Heart right ventricle (tissue), 16 donors: ENCODE data around the gene MTUS2. TPM values are rescaled to one million over a fixed set of nuclear protein-coding genes. Genes with fewer than 3 reads are reported as not detected.

Experiments
- ATAC-seq, 8 donors: fragments of 200-7000 bp; cut with Tn5 transposase; one replicate each; pipeline ENCODE4 v1.9.1; 2020; ENCODE audit warnings: mild to moderate bottlenecking in 8 of 8, moderate library complexity in 8 of 8, moderate number of reproducible peaks in 1 of 8
- DNase-seq, 2 donors: peaks; one replicate each; pipeline ENCODE4 v3.0.0-alpha.2; 2020
- H3K27ac ChIP-seq, 10 donors: fragments of 200-600 bp; sonication (generic) in 2 of 10; one replicate each; pipeline versions ENCODE4 v1.5.0 to v1.8.0; 2020 to 2022; ENCODE audit warnings: mild to moderate bottlenecking in 3 of 10
- H3K27me3 ChIP-seq, 7 donors: fragments of 200-600 bp; one replicate each; pipeline ENCODE4 v1.8.0; 2021 to 2022; ENCODE audit warnings: mild to moderate bottlenecking in 2 of 7
- H3K36me3 ChIP-seq, 9 donors: fragments of 200-600 bp; sonication (generic) in 1 of 9; one replicate each; pipeline versions ENCODE4 v1.5.0 to v1.8.0; 2020 to 2022; ENCODE audit warnings: mild to moderate bottlenecking in 2 of 9
- H3K4me1 ChIP-seq, 9 donors: fragments of 200-600 bp; sonication (generic) in 1 of 9; one replicate each; pipeline versions ENCODE4 v1.5.0 to v1.8.0; 2020 to 2022; ENCODE audit warnings: mild to moderate bottlenecking in 4 of 9
- H3K4me3 ChIP-seq, 10 donors: fragments of 200-600 bp; sonication (generic) in 2 of 10; one replicate each; pipeline versions ENCODE4 v1.5.0 to v1.8.0; 2020 to 2022; ENCODE audit warnings: mild to moderate bottlenecking in 7 of 10, moderate library complexity in 2 of 10
- H3K9me3 ChIP-seq, 11 donors: fragments of 200-600 bp in 10 of 11; sonication (generic) in 2 of 11; one replicate each; pipeline versions ENCODE4 v1.5.0 to v1.8.0; 2013 to 2022; ENCODE audit warnings: mild to moderate bottlenecking in 2 of 11, control low read depth in 1 of 11, moderate library complexity in 1 of 11
- CTCF ChIP-seq, 9 donors: fragments of 200-600 bp; sonication (generic) in 2 of 9; IDR thresholded peaks; one replicate each; pipeline versions ENCODE4 v1.5.0 to v1.8.0; 2021 to 2022; ENCODE audit warnings: antibody characterized with exemption in 9 of 9, mild to moderate bottlenecking in 5 of 9, moderate library complexity in 1 of 9
- WGBS, 2 donors: extraction: QIAGEN DNeasy Blood & Tissue Kit; methylation state at CpG; one replicate each; pipeline ENCODE4 v1.1.7; 2013; ENCODE audit warnings: inconsistent platforms in 1 of 2; 5-methylcytosine and 5-hydroxymethylcytosine counted together
- intact Hi-C, 10 donors: fragments of 100-400 bp; cut with DNase I; formaldehyde crosslinking; loops; one replicate each; pipeline versions ENCODE4 v1.11.1 to v1.14.2; 2022
- polyA plus RNA-seq, 2 donors: library from polyadenylated mRNA; stranded (reverse); fragments of 200-250 nt; gene quantifications; one replicate each; pipeline ENCODE4 v1.2.3, GENCODE V29; 2013
- total RNA-seq, 10 donors: library from RNA; stranded (reverse); fragmentation: NEBNext Ultra II Directional in 3 of 10; extraction: Animal tissue kit (Norgen Biotek cat#: 25700) in 3 of 10; gene quantifications; one replicate each; pipeline versions ENCODE4 v1.2.1 to v1.2.4, GENCODE V29; 2021 to 2023
- donor health status: Arrhythmogenic right ventricular cardiomyopathy.
- donor health status: ischemic (EF 13 %, LVEDD 7.1; RV severe dilation, severe dysfunction).
- donor health status: healthy with polysubstance abuse.
- donor health status: DM: no; HTN: yes; CAD: no.
- donor health status: DM: no; HTN: no; CAD: no.
- donor health status: ischemic (EF 25% LVEDD 6.9; RV normal size, moderate dysfunction).
- donor health status: ischemic (EF 25% LVEDD 5.7; RV mildly dilated, moderate dysfunction).
- donor health status: healthy.
- donor health status: DM: yes; HTN: yes; CAD: no.
- donor health status: Ischemic cardiomyopathy.
- donor health status: ischemic (EF 35%, LVEDD 5.7; RV mildly dilated, moderate dysfunction).
- donor health status: nonischemic (EF 11% LVEDD 7.7; RV severe dilation, severe dysfunction).
- donor health status: DM: yes; HTN: yes; CAD: no.
- donor health status: PGD.
- donor health status: ischemic (EF 29% LVEDD 5.4; RV normal size, mild dysfunction).
- donor health status: nonischemic (EF 23%, LVEDD 6.1; RV moderate dilation, normal function).

The MTUS2 gene
- total and polyA plus RNA-seq, 12 donors = 18.7 to 159 (median 65.6) TPM

GRCh38 chr13:28877408-28877807, 57.3 kb downstream of the MTUS2 start:
- Histone ChIP-seq H3K27ac (no peak overlapping the region), H3K4me1 (no peaks in the 10 kb centered on the region), H3K4me3 (no peak overlapping the region), H3K27me3 (no peaks in the 10 kb centered on the region), H3K36me3 (no peaks in the 10 kb centered on the region), H3K9me3 (peaks cover 0 to 20% (median 9%) of the 10 kb centered on the region in 11 donors)
- intact Hi-C loops = no loop called here
- no peak for DNase-seq
- ATAC-seq = no peak
- WGBS, 2 donors = 77 to 81% methylated on average over 4 of the region's 4 CpGs
- TF ChIP-seq CTCF (IDR thresholded peaks at IDR 0.05) = no peak

DNA sequence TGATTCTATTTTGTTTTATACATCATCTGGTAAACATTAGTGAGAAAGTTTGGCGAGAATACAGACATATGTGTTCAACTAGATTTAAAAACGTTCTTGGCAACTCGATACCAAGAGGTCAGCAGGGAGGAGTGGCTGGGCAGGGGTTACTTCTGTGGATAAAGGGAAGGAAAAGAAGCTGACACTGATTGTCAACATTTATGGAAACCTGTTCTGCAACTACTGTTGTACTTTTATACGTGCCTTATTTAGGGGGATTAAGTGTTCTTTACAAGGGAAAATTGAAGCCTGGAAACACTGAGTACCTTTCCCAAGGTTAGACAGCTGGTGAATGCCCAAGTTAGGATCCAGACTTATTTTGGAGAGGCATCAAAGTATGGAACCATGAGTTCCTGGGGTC, 65.0 kb downstream of the MTUS2 start:
- no peaks in the 10 kb centered on the region for H3K36me3 ChIP-seq
- peaks cover 0 to 5% (median 0%) of the 10 kb centered on the region in 7 donors for H3K27me3 ChIP-seq
- DNase-seq = no peak
- H3K4me1 ChIP-seq = no peaks in the 10 kb centered on the region
- intact Hi-C loops = no loop called here
- WGBS, 2 donors = 38 to 54% methylated on average over 4 of the region's 4 CpGs
- no peak for TF ChIP-seq CTCF (IDR thresholded peaks at IDR 0.05)
- no peak overlapping the region for H3K27ac ChIP-seq
- H3K9me3 ChIP-seq = no peaks in the 10 kb centered on the region
- no peak for ATAC-seq
- no peak overlapping the region for H3K4me3 ChIP-seq

GRCh38 chr13:28889086-28889732, 69.1 kb downstream of the MTUS2 start:
- Histone ChIP-seq H3K27ac (no peak overlapping the region), H3K4me1 (no peaks in the 10 kb centered on the region), H3K36me3 (no peaks in the 10 kb centered on the region), H3K9me3 (no peaks in the 10 kb centered on the region), H3K27me3 (peaks cover 0 to 12% (median 0%) of the 10 kb centered on the region in 7 donors), H3K4me3 (no peak overlapping the region)
- no peak for ATAC-seq
- 61% methylated on average over 6 of the region's 6 CpGs for WGBS, 2 donors
- intact Hi-C loops = no loop called here
- TF ChIP-seq CTCF (IDR thresholded peaks at IDR 0.05) = no peak
- no peak for DNase-seq

GRCh38 chr13:28890712-28891111, 70.6 kb downstream of the MTUS2 start:
- DNase-seq (no peak), ATAC-seq (no peak)
- Histone ChIP-seq H3K27ac (no peak overlapping the region), H3K9me3 (no peaks in the 10 kb centered on the region), H3K36me3 (no peaks in the 10 kb centered on the region), H3K4me3 (no peak overlapping the region), H3K4me1 (no peaks in the 10 kb centered on the region), H3K27me3 (peaks cover 0 to 12% (median 0%) of the 10 kb centered on the region in 7 donors)
- WGBS, 2 donors = 54 to 64% methylated on average over 3 of the region's 3 CpGs
- no peak for TF ChIP-seq CTCF (IDR thresholded peaks at IDR 0.05)
- intact Hi-C loops = no loop called here
